ENCODE measurements around the gene AMH. TPM values are rescaled to one million over a fixed set of nuclear protein-coding genes. Genes with fewer than 3 reads are reported as not detected.
A peak's percentile ranks its signal among the peaks of the same experiment; 100 is the strongest.

AMH gene
- total and polyA plus RNA-seq, 2 experiments from 2014 or later = 1.9 to 6.8 TPM

DNA sequence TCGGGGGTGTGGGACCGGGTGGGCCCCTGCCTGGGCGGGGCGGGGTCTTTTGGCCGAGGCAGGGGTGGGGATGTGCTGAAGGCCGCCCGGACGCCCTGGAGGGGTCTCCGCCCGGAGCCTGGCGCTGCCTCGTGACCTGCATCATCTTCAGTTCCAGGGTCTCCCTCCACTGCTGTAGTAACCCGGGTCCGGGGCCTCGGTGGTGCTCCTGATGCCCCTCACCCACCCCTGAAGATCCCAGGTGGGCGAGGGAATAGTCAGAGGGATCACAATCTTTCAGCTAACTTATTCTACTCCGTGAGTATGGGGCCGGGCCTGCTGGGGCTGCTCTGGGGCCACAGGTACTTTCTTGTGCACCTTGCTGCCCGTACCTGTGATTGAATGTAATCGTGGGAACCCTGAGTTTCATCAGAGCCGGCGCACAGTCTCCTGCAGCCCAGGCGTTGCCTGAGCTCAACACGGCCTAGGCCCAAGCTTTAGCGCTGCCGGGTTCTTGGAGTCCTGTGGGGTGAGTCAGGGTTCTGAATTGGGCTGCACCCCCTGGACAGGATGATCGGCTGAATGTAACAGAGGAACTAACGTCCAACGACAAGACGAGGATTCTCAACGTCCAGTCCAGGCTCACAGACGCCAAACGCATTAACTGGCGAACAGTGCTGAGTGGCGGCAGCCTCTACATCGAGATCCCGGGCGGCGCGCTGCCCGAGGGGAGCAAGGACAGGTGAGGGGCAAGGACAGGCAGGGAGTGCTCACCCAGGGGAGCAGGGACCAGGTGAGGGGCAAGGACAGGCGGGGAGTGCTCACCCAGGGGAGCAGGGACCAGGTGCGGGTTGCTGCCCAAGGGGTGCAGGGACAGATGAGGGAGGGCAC, 22.3 kb downstream of the AMH start:
- Histone ChIP-seq H3K4me2 (peak overlapping the region; percentile 89), H3K4me3 (peak overlapping the region; percentile 98), H3K9me2 (ENCODE audit: insufficient read depth) (no peaks in the 10 kb centered on the region), H3K4me1 (ENCODE audit: insufficient read depth) (peaks cover 18% of the 10 kb centered on the region), H3K27me3 (ENCODE audit: insufficient read depth) (no peaks in the 10 kb centered on the region), H3K79me2 (replicated peaks; ENCODE audit: insufficient read depth) (peaks cover 47% of the 10 kb centered on the region), H3K36me3 (ENCODE audit: insufficient read depth) (peaks cover 4% of the 10 kb centered on the region; the same call in 1 of the 2 replicates), H4K20me1 (replicated peaks; ENCODE audit: insufficient read depth) (peaks cover 27% of the 10 kb centered on the region), H2AFZ (no peak overlapping the region), H3F3A (replicated peaks; ENCODE audit: low read depth) (peaks cover 42% of the 10 kb centered on the region), H3K27ac (ENCODE audit: low read depth) (peak overlapping the region; percentile 85)
- H3K27me3 Mint-ChIP-seq (ENCODE audit: insufficient read depth, low read depth, poor library complexity) = peaks cover 30% of the 10 kb centered on the region
- ATAC-seq (no peak; the same call in 2 of the 3 replicates), DNase-seq (ENCODE audit: low spot score) (no peak)
- peaks cover 7% of the 10 kb centered on the region; the same call in 2 of the 3 replicates for H3K9me3 Mint-ChIP-seq
- TF ChIP-seq, protein P1, sequence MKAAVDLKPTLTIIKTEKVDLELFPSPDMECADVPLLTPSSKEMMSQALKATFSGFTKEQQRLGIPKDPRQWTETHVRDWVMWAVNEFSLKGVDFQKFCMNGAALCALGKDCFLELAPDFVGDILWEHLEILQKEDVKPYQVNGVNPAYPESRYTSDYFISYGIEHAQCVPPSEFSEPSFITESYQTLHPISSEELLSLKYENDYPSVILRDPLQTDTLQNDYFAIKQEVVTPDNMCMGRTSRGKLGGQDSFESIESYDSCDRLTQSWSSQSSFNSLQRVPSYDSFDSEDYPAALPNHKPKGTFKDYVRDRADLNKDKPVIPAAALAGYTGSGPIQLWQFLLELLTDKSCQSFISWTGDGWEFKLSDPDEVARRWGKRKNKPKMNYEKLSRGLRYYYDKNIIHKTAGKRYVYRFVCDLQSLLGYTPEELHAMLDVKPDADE (IDR thresholded peaks at IDR 0.05) = no peak
- no peak for TF ChIP-seq JUNB (IDR thresholded peaks at IDR 0.05; ENCODE audit: unreplicated experiment)
- TF ChIP-seq ZNF114 (CRISPR knock-in tag; IDR thresholded peaks at IDR 0.05) = no peak
- no peak for TF ChIP-seq ZNF331 (CRISPR knock-in tag; IDR thresholded peaks at IDR 0.05; ENCODE audit: low read depth)
- TF ChIP-seq, protein P2, sequence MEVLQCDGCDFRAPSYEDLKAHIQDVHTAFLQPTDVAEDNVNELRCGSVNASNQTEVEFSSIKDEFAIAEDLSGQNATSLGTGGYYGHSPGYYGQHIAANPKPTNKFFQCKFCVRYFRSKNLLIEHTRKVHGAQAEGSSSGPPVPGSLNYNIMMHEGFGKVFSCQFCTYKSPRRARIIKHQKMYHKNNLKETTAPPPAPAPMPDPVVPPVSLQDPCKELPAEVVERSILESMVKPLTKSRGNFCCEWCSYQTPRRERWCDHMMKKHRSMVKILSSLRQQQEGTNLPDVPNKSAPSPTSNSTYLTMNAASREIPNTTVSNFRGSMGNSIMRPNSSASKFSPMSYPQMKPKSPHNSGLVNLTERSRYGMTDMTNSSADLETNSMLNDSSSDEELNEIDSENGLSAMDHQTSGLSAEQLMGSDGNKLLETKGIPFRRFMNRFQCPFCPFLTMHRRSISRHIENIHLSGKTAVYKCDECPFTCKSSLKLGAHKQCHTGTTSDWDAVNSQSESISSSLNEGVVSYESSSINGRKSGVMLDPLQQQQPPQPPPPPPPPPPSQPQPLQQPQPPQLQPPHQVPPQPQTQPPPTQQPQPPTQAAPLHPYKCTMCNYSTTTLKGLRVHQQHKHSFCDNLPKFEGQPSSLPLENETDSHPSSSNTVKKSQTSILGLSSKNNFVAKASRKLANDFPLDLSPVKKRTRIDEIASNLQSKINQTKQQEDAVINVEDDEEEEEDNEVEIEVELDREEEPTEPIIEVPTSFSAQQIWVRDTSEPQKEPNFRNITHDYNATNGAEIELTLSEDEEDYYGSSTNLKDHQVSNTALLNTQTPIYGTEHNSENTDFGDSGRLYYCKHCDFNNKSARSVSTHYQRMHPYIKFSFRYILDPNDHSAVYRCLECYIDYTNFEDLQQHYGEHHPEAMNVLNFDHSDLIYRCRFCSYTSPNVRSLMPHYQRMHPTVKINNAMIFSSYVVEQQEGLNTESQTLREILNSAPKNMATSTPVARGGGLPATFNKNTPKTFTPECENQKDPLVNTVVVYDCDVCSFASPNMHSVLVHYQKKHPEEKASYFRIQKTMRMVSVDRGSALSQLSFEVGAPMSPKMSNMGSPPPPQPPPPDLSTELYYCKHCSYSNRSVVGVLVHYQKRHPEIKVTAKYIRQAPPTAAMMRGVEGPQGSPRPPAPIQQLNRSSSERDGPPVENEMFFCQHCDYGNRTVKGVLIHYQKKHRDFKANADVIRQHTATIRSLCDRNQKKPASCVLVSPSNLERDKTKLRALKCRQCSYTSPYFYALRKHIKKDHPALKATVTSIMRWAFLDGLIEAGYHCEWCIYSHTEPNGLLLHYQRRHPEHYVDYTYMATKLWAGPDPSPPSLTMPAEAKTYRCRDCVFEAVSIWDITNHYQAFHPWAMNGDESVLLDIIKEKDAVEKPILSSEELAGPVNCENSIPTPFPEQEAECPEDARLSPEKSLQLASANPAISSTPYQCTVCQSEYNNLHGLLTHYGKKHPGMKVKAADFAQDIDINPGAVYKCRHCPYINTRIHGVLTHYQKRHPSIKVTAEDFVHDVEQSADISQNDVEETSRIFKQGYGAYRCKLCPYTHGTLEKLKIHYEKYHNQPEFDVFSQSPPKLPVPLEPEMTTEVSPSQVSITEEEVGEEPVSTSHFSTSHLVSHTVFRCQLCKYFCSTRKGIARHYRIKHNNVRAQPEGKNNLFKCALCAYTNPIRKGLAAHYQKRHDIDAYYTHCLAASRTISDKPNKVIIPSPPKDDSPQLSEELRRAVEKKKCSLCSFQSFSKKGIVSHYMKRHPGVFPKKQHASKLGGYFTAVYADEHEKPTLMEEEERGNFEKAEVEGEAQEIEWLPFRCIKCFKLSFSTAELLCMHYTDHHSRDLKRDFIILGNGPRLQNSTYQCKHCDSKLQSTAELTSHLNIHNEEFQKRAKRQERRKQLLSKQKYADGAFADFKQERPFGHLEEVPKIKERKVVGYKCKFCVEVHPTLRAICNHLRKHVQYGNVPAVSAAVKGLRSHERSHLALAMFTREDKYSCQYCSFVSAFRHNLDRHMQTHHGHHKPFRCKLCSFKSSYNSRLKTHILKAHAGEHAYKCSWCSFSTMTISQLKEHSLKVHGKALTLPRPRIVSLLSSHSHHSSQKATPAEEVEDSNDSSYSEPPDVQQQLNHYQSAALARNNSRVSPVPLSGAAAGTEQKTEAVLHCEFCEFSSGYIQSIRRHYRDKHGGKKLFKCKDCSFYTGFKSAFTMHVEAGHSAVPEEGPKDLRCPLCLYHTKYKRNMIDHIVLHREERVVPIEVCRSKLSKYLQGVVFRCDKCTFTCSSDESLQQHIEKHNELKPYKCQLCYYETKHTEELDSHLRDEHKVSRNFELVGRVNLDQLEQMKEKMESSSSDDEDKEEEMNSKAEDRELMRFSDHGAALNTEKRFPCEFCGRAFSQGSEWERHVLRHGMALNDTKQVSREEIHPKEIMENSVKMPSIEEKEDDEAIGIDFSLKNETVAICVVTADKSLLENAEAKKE (CRISPR knock-in tag; IDR thresholded peaks at IDR 0.05) = no peak
- no peak for TF ChIP-seq CTCF (conservative IDR thresholded peaks at IDR 0.05; ENCODE audit: low read depth in 2 of 2)
- TF ChIP-seq EZH2phosphoT487 (IDR thresholded peaks at IDR 0.05; ENCODE audit: unreplicated experiment) = no peak
- TF ChIP-seq STAT1 (IDR thresholded peaks at IDR 0.05; ENCODE audit: unreplicated experiment) = no peak
- TF ChIP-seq POLR2AphosphoS5 (IDR thresholded peaks at IDR 0.05; ENCODE audit: low read depth) = no peak; the same call in 1 of the 2 replicates
- TF ChIP-seq REST (IDR thresholded peaks at IDR 0.05; ENCODE audit: unreplicated experiment) = no peak
- no peak for TF ChIP-seq NANOG (IDR thresholded peaks at IDR 0.05; ENCODE audit: borderline replicate concordance)
- no peak for TF ChIP-seq CREB1 (CRISPR knock-in tag; IDR thresholded peaks at IDR 0.05; ENCODE audit: low read depth)
- TF ChIP-seq EZH2 (IDR thresholded peaks at IDR 0.05; ENCODE audit: low read depth, unreplicated experiment) = no peak
- peak overlapping the region; percentile 89 for H3K27ac Mint-ChIP-seq
- H3K4me3 Mint-ChIP-seq = peak overlapping the region; percentile 93
- H3K4me1 Mint-ChIP-seq = peaks cover 25% of the 10 kb centered on the region
- peaks cover 37% of the 10 kb centered on the region for H3K36me3 Mint-ChIP-seq (ENCODE audit: low read depth)

All from GM23338 (cell line).